LNCAP (cell line): ENCODE data around the gene SSH2.

Source experiments
- TF ChIP-seq, protein P1 (sequence below): fragments of 450-650 bp; IDR thresholded peaks from 2 replicates; pipeline ENCODE4 v1.5.1; 2017; ENCODE audit warnings: mild to moderate bottlenecking

Gene SSH2

DNA sequence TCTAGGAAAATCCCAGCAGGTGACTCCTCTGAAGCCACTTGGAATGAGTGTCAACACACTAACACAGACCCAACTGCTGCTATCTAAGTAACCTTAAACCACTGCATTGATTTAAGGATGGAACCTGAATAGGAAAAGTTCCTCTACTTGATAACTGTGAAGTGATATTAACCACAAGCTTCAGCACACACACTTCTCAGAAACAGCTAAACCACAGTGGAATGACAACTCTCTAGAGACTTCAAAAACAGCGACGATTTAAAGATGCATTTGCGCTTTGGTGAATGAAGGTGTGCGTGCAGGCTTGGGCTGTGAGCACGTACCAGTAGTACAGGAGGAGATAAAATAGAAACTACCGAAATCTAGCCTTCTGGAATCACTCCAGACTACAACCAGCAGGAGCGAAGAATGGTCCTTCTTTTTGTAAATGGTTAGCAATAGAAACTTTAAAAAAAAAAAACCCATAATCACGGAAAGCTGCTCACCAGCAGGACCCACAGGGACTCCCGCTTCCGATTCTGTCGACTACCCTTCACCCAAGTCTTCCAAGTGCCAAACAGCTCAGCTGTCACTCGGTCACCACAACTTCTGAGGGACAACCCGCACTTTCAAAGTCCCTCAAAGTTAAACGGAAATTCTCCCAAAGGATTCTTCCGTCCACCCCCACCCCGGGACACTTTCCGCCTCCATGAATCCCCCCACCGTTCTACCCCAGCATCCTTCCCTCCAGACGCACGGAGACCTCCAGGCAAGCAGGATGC, 169.6 kb downstream of the SSH2 start:
- TF ChIP-seq, protein P1, sequence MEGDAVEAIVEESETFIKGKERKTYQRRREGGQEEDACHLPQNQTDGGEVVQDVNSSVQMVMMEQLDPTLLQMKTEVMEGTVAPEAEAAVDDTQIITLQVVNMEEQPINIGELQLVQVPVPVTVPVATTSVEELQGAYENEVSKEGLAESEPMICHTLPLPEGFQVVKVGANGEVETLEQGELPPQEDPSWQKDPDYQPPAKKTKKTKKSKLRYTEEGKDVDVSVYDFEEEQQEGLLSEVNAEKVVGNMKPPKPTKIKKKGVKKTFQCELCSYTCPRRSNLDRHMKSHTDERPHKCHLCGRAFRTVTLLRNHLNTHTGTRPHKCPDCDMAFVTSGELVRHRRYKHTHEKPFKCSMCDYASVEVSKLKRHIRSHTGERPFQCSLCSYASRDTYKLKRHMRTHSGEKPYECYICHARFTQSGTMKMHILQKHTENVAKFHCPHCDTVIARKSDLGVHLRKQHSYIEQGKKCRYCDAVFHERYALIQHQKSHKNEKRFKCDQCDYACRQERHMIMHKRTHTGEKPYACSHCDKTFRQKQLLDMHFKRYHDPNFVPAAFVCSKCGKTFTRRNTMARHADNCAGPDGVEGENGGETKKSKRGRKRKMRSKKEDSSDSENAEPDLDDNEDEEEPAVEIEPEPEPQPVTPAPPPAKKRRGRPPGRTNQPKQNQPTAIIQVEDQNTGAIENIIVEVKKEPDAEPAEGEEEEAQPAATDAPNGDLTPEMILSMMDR: no peak

DNA sequence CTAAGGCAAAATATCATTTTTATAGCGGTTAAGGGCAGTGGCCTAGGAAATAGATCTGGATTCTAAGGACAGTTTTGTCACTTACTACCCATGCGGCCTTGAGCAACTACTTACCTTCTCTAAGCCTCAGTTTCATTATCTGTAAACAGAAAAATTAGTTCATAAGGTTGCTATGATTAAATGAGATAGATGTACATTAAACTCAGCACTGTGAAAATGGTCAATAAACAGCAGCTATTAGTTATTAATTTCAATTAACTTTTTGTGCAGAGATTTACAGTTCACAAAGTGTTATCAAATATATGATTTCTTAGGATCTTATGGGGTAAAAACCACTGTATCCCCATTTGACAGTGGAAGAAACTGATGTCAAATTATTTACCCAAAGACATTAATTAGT, 171.8 kb downstream of the SSH2 start:
- TF ChIP-seq, protein P1: no peak

DNA sequence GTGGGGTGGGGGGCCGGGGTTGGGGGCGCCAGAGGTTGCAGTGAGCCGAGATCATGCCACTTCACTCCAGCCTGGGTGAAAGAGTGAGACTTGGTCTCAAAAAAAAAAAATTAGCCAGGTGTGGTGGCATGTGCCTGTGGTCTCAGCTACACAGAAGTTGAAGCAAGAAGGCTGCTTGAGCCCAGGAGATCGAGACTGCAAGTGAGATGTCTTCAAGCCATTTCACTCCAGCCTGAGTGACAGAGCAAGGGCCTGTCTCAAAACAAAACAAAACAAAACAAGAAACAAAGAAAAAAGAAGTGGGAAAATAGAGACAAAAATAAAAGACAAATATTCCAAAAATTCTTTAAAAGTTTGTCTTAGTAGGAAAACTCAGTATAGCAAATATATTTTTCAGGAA, 172.2 kb downstream of the SSH2 start:
- TF ChIP-seq, protein P1: no peak

DNA sequence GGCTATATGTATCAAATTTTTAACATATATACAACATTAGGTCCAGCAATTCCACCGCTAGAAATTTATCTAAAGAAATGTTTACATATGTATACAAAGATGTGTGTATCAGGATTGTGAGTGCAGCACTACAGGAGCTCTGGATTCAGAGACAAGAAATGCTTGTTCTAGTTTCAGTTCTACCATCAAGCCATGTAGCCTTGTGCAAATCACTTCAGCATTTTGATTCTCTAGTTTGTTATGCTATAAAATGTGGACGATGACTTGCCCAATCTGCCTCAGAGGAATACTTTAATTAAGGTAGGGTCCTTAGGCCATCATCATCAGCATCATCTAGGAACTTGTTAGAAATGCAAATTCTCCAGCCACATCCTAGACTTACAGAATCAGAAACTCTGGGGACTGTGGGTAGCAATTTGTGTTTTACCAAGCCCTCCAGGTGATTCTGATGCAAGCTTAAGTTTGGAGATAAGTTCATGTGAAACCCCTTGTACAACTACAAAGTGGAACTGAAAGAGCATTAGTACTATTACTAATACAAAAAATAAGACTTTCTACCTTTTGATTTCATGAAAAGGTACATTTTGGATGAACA, 176.1 kb downstream of the SSH2 start:
- TF ChIP-seq, protein P1: no peak

DNA sequence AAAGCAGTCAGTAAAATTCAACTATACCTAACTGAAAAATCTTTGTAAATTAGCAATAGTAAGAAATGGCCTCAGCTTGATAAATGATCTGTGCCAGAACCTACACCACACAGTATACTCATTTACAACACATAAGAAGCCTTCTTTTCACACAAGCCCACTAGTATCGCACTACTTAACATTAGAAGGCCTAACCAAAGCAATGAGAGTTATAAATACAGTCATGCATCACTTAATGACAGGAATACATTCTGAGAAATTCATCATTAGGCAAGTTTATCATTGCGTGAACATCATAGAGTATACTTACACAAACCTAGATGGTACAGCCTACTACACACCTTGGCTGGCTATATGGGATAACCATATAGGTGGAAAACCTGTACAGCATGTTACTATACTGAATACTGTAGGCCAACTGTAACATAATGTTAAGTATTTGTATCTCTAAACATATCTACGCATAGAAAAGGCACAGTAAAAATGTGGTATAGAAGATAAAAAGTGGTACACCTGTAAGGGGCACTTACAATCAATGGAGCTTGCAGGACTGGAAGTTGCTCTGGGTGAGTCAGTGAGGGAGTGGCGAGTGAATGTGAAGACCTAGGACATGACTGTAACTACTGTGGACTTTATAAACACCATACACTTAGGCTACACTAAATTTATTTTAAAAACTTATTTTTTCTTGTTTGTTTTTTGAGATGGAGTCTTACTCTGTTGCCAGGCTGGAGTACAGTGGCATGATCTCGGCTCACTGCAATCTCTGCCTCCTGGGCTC, 180.8 kb downstream of the SSH2 start:
- TF ChIP-seq, protein P1: no peak

DNA sequence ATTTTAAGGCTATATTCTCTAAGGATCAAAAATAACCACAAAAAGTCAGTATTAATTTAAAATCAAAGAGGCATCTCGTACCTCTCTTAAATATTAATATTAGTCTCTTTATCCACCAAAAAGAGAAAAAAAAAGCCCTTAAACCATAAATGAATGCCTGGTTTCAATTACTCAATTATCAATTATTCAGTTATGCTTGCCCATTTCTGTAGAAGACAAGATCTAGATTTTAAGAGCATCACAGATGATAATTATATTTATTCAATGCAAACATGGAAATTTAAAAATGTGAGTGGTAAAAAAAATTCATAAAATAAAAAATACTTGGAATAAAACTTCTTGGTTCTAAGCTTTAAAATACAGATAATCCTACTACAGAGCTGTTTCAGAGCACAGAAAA, 181.6 kb downstream of the SSH2 start:
- TF ChIP-seq, protein P1: no peak

DNA sequence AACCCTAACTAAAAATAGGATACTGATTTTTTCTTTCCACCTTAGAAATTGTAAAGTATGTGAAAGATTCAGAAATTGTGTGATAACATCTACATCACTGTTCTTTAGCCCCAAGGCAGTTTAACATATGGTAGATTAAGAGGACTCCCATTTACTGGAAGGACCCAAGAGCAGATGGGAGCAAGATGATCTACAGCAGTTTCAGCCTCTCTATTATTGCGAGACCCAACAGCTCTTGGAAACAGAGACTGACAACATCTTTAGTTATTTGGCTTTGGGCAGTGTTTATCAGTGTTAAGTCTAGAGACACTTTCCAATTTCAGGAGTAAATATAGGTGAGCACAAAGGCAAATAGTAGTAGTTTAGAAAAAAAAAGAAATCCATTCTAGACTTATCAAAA, 182.4 kb downstream of the SSH2 start:
- TF ChIP-seq, protein P1: no peak
